CD8-positive, alpha-beta memory T cell (primary cell): ENCODE measurements around the gene MTA2. TPM values are rescaled to one million over a fixed set of nuclear protein-coding genes. Genes with fewer than 3 reads are reported as not detected.
"Not testable (repeated sequence)": the region's sequence is repeated elsewhere in the genome, so short reads cannot be mapped to it uniquely, and the experiment has no call there.

Source experiments
- CTCF ChIA-PET: fragments of 350-600 bp; sonication (Branson Sonifier 250); formaldehyde crosslinking; loops from one replicate; lab custom pipeline; 2021; ENCODE audit warnings: antibody characterized with exemption; lab: Charles Lee
- POLR2A ChIA-PET: fragments of 350-600 bp; sonication (Branson Sonifier 250); formaldehyde crosslinking; loops from one replicate; lab custom pipeline; 2021; ENCODE audit warnings: antibody characterized with exemption; lab: Charles Lee
- DNase-seq, 5 donors: peaks; one replicate each; pipeline versions ENCODE4 v3.0.0 to v3.0.0-alpha.2; 2020 to 2022; ENCODE audit warnings: mixed read lengths in 1 of 5
- H3K27ac ChIP-seq: one replicate; pipeline ENCODE4 v1.7.0; 2013; ENCODE audit warnings: low read depth, mild to moderate bottlenecking, low read length, moderate library complexity
- H3K27me3 ChIP-seq: 2 replicates; pipeline ENCODE4 v1.7.0; 2013; ENCODE audit warnings: low read length, mild to moderate bottlenecking; ENCODE audit not compliant: insufficient read depth, poor library complexity, severe bottlenecking
- H3K36me3 ChIP-seq: 2 replicates; pipeline ENCODE4 v1.7.0; 2013; ENCODE audit warnings: mild to moderate bottlenecking, low read length, moderate library complexity; ENCODE audit not compliant: insufficient read depth
- H3K4me1 ChIP-seq: 2 replicates; pipeline ENCODE4 v1.7.0; 2013; ENCODE audit warnings: mild to moderate bottlenecking, low read length, moderate library complexity; ENCODE audit not compliant: insufficient read depth
- H3K4me3 ChIP-seq: 2 replicates; pipeline ENCODE4 v1.7.0; 2013; ENCODE audit warnings: mild to moderate bottlenecking, low read length
- H3K9me3 ChIP-seq: 2 replicates; pipeline ENCODE4 v1.7.0; 2013; ENCODE audit warnings: mild to moderate bottlenecking, low read length
- H3K27ac Mint-ChIP-seq, 8 donors: one replicate each; pipeline ENCODE4 v1.8.0; 2020 to 2021; ENCODE audit warnings: mixed read lengths in 8 of 8, mild to moderate bottlenecking in 6 of 8, inconsistent platforms in 3 of 8, moderate library complexity in 3 of 8
- H3K27me3 Mint-ChIP-seq, 2 donors: one replicate each; pipeline ENCODE4 v1.8.0; 2020 to 2021; ENCODE audit warnings: mixed read lengths in 2 of 2, mild to moderate bottlenecking in 1 of 2, moderate library complexity in 1 of 2
- H3K36me3 Mint-ChIP-seq, 3 donors: one replicate each; pipeline ENCODE4 v1.8.0; 2020 to 2021; ENCODE audit warnings: mixed read lengths in 3 of 3, inconsistent platforms in 1 of 3, mild to moderate bottlenecking in 1 of 3
- H3K4me1 Mint-ChIP-seq, 3 donors: one replicate each; pipeline ENCODE4 v1.8.0; 2020 to 2021; ENCODE audit warnings: mixed read lengths in 3 of 3, inconsistent platforms in 1 of 3, mild to moderate bottlenecking in 1 of 3
- H3K4me3 Mint-ChIP-seq, 7 donors: one replicate each; pipeline ENCODE4 v1.8.0; 2020 to 2021; ENCODE audit warnings: mixed read lengths in 7 of 7, mild to moderate bottlenecking in 6 of 7, moderate library complexity in 4 of 7, inconsistent platforms in 2 of 7
- H3K9me3 Mint-ChIP-seq, 5 donors: one replicate each; pipeline ENCODE4 v1.8.0; 2020 to 2022; ENCODE audit warnings: mixed read lengths in 5 of 5, mild to moderate bottlenecking in 3 of 5, moderate library complexity in 2 of 5, inconsistent platforms in 1 of 5
- polyA plus RNA-seq: library from polyadenylated mRNA; unstranded; fragments of 300-500 nt; fragmentation: Illumina TruSeq; gene quantifications from one replicate; pipeline ENCODE4 v1.2.3, GENCODE V29; 2021
- total RNA-seq, 2 experiments: library from RNA; stranded (reverse); gene quantifications; one replicate each; pipeline ENCODE4 v1.2.3, GENCODE V29; 2021

Gene MTA2
- total and polyA plus RNA-seq, 3 experiments from 2014 or later = 37.4 to 263 (median 248) TPM

- Mint-ChIP-seq H3K27ac (peak overlapping the region; percentile 96 to 100 (median 99)), H3K9me3 (peaks cover 0 to 3% (median 0%) of the 10 kb centered on the region in 5 donors), H3K27me3 (peaks cover 0 to 3% of the 10 kb centered on the region in 2 donors), H3K4me3 (peak overlapping the region; percentile 69 to 92 (median 80)), H3K4me1 (peaks cover 79 to 93% (median 83%) of the 10 kb centered on the region in 3 donors), H3K36me3 (peaks cover 0 to under 1% (median 0%) of the 10 kb centered on the region in 3 donors)
- POLR2A ChIA-PET = interaction anchor here (1.0 to 11.9 kb wide), 7 partner anchors 11 to 328 kb away, joined by 3 to 193 read pairs (median 5); partner anchors contain the start of genes AHNAK, EEF1G and TUT1
- Histone ChIP-seq H3K27me3 (no peaks in the 10 kb centered on the region), H3K9me3 (no peaks in the 10 kb centered on the region), H3K4me1 (peaks cover 83% of the 10 kb centered on the region), H3K4me3 (peak overlapping the region; percentile 47), H3K27ac (peak overlapping the region; percentile 95), H3K36me3 (no peaks in the 10 kb centered on the region)
- CTCF ChIA-PET = interaction anchor here (1.3 to 6.7 kb wide), 5 partner anchors 10 to 129 kb away, joined by 3 to 85 read pairs (median 7); no protein-coding TSS in a partner anchor
- peak in 4 of 5 donors; percentile 47 to 84 (median 60) for DNase-seq
Measured at GRCh38 chr11:62553080-62553838, 48.4 kb downstream of the MTA2 start.

DNA sequence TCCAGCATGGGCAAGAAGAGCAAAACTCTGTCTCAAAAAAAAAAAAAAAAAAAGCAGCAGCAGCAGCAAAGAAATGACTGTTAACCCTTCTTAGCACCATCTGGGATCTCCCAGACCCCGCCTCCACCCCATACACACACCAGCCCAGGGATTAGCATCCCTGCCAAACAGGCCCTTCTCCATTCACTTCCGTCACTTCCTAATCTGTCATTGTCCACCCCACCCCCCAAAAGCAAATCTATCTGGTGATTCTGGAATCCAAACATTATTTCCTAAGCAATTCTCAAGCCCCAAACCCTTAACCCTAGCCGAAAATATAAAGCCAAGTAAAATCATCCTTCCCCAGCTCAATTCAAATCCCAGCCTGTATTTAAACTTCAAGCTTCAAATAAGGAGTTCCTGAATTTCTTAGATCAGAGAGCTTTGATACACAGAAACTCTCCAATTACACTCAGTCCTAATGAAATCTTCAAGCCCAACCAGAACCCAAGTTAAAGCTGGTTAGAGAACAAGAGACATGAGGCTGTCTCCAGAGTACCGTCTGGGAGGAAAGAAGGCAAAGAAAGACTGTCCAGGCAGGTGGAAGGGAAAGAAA lies 49.1 kb downstream of the MTA2 start:
- ChIA-PET CTCF (interaction anchor here (0.6 to 6.7 kb wide), 8 partner anchors 8 to 201 kb away, joined by 3 to 85 read pairs (median 4); partner anchors contain the start of gene TUT1), POLR2A (interaction anchor here (0.6 to 11.9 kb wide), 11 partner anchors 10 to 329 kb away, joined by 3 to 193 read pairs (median 5); partner anchors contain the start of genes AHNAK, C11orf98, CSKMT and EEF1G)
- no peaks in the 10 kb centered on the region for H3K36me3 ChIP-seq
- H3K4me1 ChIP-seq = peaks cover 76% of the 10 kb centered on the region
- DNase-seq = no peak
- H3K27ac Mint-ChIP-seq = peak overlapping the region; percentile 96 to 100 (median 99)
- H3K27me3 Mint-ChIP-seq = peaks cover 0 to 3% of the 10 kb centered on the region in 2 donors
- H3K9me3 ChIP-seq = no peaks in the 10 kb centered on the region
- peak overlapping the region; percentile 47 for H3K4me3 ChIP-seq
- H3K4me1 Mint-ChIP-seq = peaks cover 80 to 93% (median 82%) of the 10 kb centered on the region in 3 donors
- H3K27ac ChIP-seq = peak overlapping the region; percentile 95
- no peaks in the 10 kb centered on the region for H3K27me3 ChIP-seq
- peaks cover 0 to 3% (median 0%) of the 10 kb centered on the region in 5 donors for H3K9me3 Mint-ChIP-seq
- H3K36me3 Mint-ChIP-seq = no peaks in the 10 kb centered on the region
- peak overlapping the region; percentile 69 to 93 (median 84) for H3K4me3 Mint-ChIP-seq

GRCh38 chr11:62550478-62550877 lies 51.2 kb downstream of the MTA2 start:
- H3K4me1 ChIP-seq = peaks cover 61% of the 10 kb centered on the region
- not testable (repeated sequence) for H3K27me3 ChIP-seq, H3K4me3 ChIP-seq, DNase-seq, H3K36me3 ChIP-seq, H3K9me3 ChIP-seq, H3K27me3 Mint-ChIP-seq, H3K36me3 Mint-ChIP-seq, H3K27ac ChIP-seq, H3K9me3 Mint-ChIP-seq
- H3K4me3 Mint-ChIP-seq = peak overlapping the region in 4 of 7 donors; percentile 58 to 92 (median 74)
- ChIA-PET POLR2A (interaction anchor here (0.7 to 11.9 kb wide), 2 partner anchors 8 to 143 kb away, joined by 3 to 193 read pairs; partner anchors contain the start of gene AHNAK), CTCF (interaction anchor here (1.7 to 6.7 kb wide), 4 partner anchors 7 to 126 kb away, joined by 9 to 85 read pairs (median 36); no protein-coding TSS in a partner anchor)
- peaks cover 64 to 80% (median 65%) of the 10 kb centered on the region in 3 donors for H3K4me1 Mint-ChIP-seq
- peak overlapping the region; percentile 96 to 100 (median 99) for H3K27ac Mint-ChIP-seq

DNA sequence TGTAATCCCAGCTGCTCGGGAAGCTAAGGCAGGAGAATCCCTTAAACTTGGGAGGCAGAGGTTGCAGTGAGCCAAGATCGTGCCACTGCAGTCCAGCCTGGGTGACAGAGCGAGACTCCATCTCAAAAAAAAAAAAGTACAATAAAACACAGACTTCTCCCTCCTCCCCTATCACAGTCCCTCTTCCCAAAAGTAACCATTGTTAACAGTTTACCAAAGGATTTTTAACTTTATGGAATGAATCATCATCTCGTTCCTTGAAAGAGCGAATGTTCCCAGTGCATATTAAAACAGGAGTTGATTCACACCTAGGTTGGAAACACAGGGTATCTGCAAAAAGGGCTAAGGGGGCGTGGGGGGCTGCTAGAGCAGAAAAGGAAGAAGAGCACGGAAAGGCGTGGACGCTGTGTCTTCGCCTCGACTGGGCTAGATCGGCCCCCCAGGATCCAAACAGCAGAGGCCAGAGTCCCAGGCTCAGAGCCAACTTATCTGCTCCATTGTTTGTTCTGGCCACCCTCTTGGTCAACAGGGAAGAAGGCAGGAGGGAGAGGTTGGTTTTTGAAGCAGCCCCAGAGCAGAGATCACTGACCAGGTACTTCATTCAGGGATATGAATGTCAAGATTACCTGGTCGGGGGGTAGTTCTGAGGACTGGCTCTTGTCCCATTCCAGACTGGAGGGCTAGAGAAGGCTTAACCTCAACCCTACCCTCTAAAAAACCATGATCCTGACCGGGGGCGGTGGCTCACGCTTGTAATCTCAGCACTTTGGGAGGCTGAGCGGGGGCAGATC lies 52.9 kb downstream of the MTA2 start:
- Histone ChIP-seq H3K27ac (no peak overlapping the region), H3K4me3 (no peak overlapping the region), H3K36me3 (no peaks in the 10 kb centered on the region), H3K4me1 (peaks cover 55% of the 10 kb centered on the region), H3K27me3 (no peaks in the 10 kb centered on the region), H3K9me3 (no peaks in the 10 kb centered on the region)
- peak overlapping the region in 3 of 7 donors; percentile 26 to 92 (median 33) for H3K4me3 Mint-ChIP-seq
- H3K27ac Mint-ChIP-seq = peak overlapping the region in 6 of 8 donors; percentile 23 to 100 (median 59)
- no peak for DNase-seq
- H3K27me3 Mint-ChIP-seq = peaks cover 0 to 6% of the 10 kb centered on the region in 2 donors
- peaks cover 55 to 77% (median 59%) of the 10 kb centered on the region in 3 donors for H3K4me1 Mint-ChIP-seq
- peaks cover 0 to 22% (median 0%) of the 10 kb centered on the region in 3 donors for H3K36me3 Mint-ChIP-seq
- H3K9me3 Mint-ChIP-seq = peaks cover 0 to 3% (median 0%) of the 10 kb centered on the region in 5 donors
- CTCF ChIA-PET = interaction anchor here (0.8 to 1.2 kb wide), 3 partner anchors 10 to 43 kb away, joined by 3 to 4 read pairs (median 3); no protein-coding TSS in a partner anchor
- POLR2A ChIA-PET = interaction anchor here (1.1 kb wide), 1 partner anchor 43 kb away, joined by 3 read pairs; the partner anchor contains the start of gene TUT1

- CTCF ChIA-PET = interaction anchor here (0.8 to 1.2 kb wide), 3 partner anchors 22 to 123 kb away, joined by 3 to 10 read pairs (median 3); no protein-coding TSS in a partner anchor
Measured at GRCh38 chr11:62547691-62548281, 53.9 kb downstream of the MTA2 start.

DNA sequence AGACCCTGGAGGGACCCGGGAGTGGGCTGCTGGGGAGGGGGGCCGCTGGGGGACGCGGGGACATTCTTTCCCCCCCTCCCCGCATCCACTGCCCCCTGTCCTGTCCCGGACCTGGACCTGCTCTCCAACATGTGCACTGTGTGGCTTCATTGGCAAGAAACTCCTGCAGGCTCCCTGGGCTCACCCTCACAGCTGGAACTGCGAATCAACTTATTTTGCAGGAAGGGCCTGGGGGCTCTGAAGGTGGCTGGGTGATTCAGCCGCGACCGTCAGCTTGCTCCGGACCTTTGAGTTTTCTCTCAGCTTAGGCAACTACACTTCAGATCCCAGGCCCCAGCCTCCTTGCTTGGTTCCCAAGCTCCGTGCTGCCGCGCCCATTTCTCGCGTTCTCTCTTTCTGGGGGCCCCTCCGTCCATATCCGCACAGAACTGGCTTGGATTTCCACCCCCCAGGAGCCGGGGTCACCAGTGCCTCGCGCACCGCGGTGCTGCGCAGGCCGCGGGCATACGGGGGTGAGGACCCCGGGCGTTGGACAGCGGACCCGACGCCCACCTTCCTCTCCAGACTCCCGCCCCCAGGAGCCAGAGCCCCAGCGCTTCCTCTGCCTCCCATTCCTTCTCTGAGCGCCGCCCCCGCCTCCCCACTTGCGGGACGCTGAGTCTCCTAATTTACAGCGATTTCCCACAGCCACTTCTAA lies 54.6 kb downstream of the MTA2 start:
- Histone ChIP-seq H3K27me3 (no peaks in the 10 kb centered on the region), H3K27ac (peak overlapping the region; percentile 67), H3K36me3 (no peaks in the 10 kb centered on the region), H3K4me1 (peaks cover 55% of the 10 kb centered on the region), H3K9me3 (no peaks in the 10 kb centered on the region), H3K4me3 (peak overlapping the region; percentile 49)
- peaks cover 0 to 3% (median 0%) of the 10 kb centered on the region in 5 donors for H3K9me3 Mint-ChIP-seq
- ChIA-PET CTCF (interaction anchor here (0.7 to 6.2 kb wide), 4 partner anchors 8 to 154 kb away, joined by 5 to 203 read pairs (median 10); no protein-coding TSS in a partner anchor), POLR2A (interaction anchor here (0.8 to 11.9 kb wide), 4 partner anchors 9 to 27 kb away, joined by 4 to 193 read pairs (median 7); partner anchors contain the start of gene EEF1G)
- H3K4me3 Mint-ChIP-seq = peak overlapping the region; percentile 84 to 98 (median 92)
- peak overlapping the region; percentile 82 to 100 (median 90) for H3K27ac Mint-ChIP-seq
- peaks cover 0 to 29% (median 0%) of the 10 kb centered on the region in 3 donors for H3K36me3 Mint-ChIP-seq
- H3K27me3 Mint-ChIP-seq = peaks cover 0 to 6% of the 10 kb centered on the region in 2 donors
- peaks cover 53 to 77% (median 58%) of the 10 kb centered on the region in 3 donors for H3K4me1 Mint-ChIP-seq
- no peak for DNase-seq

More at GRCh38 chr11:62547691-62548281, 53.9 kb downstream of the MTA2 start:
- H3K27me3 ChIP-seq = no peaks in the 10 kb centered on the region
- H3K4me3 ChIP-seq = no peak overlapping the region
- POLR2A ChIA-PET = interaction anchor here (1.1 to 11.9 kb wide), 2 partner anchors 8 to 44 kb away, joined by 3 to 193 read pairs; partner anchors contain the start of gene TUT1
- H3K4me1 ChIP-seq = peaks cover 55% of the 10 kb centered on the region
- no peaks in the 10 kb centered on the region for H3K9me3 ChIP-seq
- no peaks in the 10 kb centered on the region for H3K36me3 ChIP-seq
- Mint-ChIP-seq H3K9me3 (peaks cover 0 to 3% (median 0%) of the 10 kb centered on the region in 5 donors), H3K4me3 (peak overlapping the region; percentile 73 to 98 (median 92)), H3K4me1 (peaks cover 55 to 77% (median 59%) of the 10 kb centered on the region in 3 donors), H3K27me3 (peaks cover 0 to 6% of the 10 kb centered on the region in 2 donors), H3K36me3 (peaks cover 0 to 29% (median 0%) of the 10 kb centered on the region in 3 donors), H3K27ac (peak overlapping the region; percentile 36 to 100 (median 84))
- DNase-seq = no peak
- no peak overlapping the region for H3K27ac ChIP-seq
